ENCODE data around the gene FBXL22.

FBXL22 gene

GRCh38 chr15:63587527-63587926 lies 9.7 kb upstream of the FBXL22 start:
- in situ Hi-C loops (cut with HindIII; ENCODE audit: low pct_ligation_motif_present, low pct_unique_long_range_greater_than_20kb, low sequenced_read_pairs), result no loop called here
- no peak for DNase-seq

GRCh38 chr15:63588826-63589225 lies 8.4 kb upstream of the FBXL22 start:
- DNase-seq, result no peak
- in situ Hi-C loops (cut with HindIII; ENCODE audit: low pct_ligation_motif_present, low pct_unique_long_range_greater_than_20kb, low sequenced_read_pairs), result no loop called here

- DNase-seq, result no peak
- in situ Hi-C loops (cut with HindIII; ENCODE audit: low pct_ligation_motif_present, low pct_unique_long_range_greater_than_20kb, low sequenced_read_pairs), result no loop called here
Measured at GRCh38 chr15:63593705-63594671, 3.2 kb upstream of the FBXL22 start.

GRCh38 chr15:63595065-63595464 lies 2.1 kb upstream of the FBXL22 start:
- DNase-seq, result no peak
- in situ Hi-C loops (cut with HindIII; ENCODE audit: low pct_ligation_motif_present, low pct_unique_long_range_greater_than_20kb, low sequenced_read_pairs), result no loop called here

- in situ Hi-C loops (cut with HindIII; ENCODE audit: low pct_ligation_motif_present, low pct_unique_long_range_greater_than_20kb, low sequenced_read_pairs), result no loop called here
- no peak for DNase-seq
Measured at GRCh38 chr15:63595688-63596087, 1.5 kb upstream of the FBXL22 start.

- in situ Hi-C loops (cut with HindIII; ENCODE audit: low pct_ligation_motif_present, low pct_unique_long_range_greater_than_20kb, low sequenced_read_pairs), result no loop called here
- DNase-seq, result no peak
Measured at GRCh38 chr15:63596676-63597037, 530 bp upstream of the FBXL22 start.

- in situ Hi-C loops (cut with HindIII; ENCODE audit: low pct_ligation_motif_present, low pct_unique_long_range_greater_than_20kb, low sequenced_read_pairs), result no loop called here
- DNase-seq, result no peak
Measured at GRCh38 chr15:63597821-63598220, 634 bp downstream of the FBXL22 start.

GRCh38 chr15:63598473-63599400 lies 1.6 kb downstream of the FBXL22 start:
- in situ Hi-C loops (cut with HindIII; ENCODE audit: low pct_ligation_motif_present, low pct_unique_long_range_greater_than_20kb, low sequenced_read_pairs), result no loop called here
- DNase-seq, result no peak

GRCh38 chr15:63599401-63600000 lies 2.3 kb downstream of the FBXL22 start:
- DNase-seq, result peak; percentile 51

GRCh38 chr15:63600001-63600615 lies 2.9 kb downstream of the FBXL22 start:
- in situ Hi-C loops (cut with HindIII; ENCODE audit: low pct_ligation_motif_present, low pct_unique_long_range_greater_than_20kb, low sequenced_read_pairs), result no loop called here
- DNase-seq, result peak; percentile 35

More at GRCh38 chr15:63599401-63600000, 2.3 kb downstream of the FBXL22 start:
- in situ Hi-C loops (cut with HindIII; ENCODE audit: low pct_ligation_motif_present, low pct_unique_long_range_greater_than_20kb, low sequenced_read_pairs), result no loop called here

GRCh38 chr15:63600616-63601025 lies 3.4 kb downstream of the FBXL22 start:
- in situ Hi-C loops (cut with HindIII; ENCODE audit: low pct_ligation_motif_present, low pct_unique_long_range_greater_than_20kb, low sequenced_read_pairs), result no loop called here
- peak; percentile 91 for DNase-seq

GRCh38 chr15:63601026-63601703 lies 4.0 kb downstream of the FBXL22 start:
- in situ Hi-C loops (cut with HindIII; ENCODE audit: low pct_ligation_motif_present, low pct_unique_long_range_greater_than_20kb, low sequenced_read_pairs), result no loop called here
- peak; percentile 18 for DNase-seq

GRCh38 chr15:63601704-63602185 lies 4.6 kb downstream of the FBXL22 start:
- no peak for DNase-seq
- in situ Hi-C loops (cut with HindIII; ENCODE audit: low pct_ligation_motif_present, low pct_unique_long_range_greater_than_20kb, low sequenced_read_pairs), result no loop called here

GRCh38 chr15:63602595-63602994 lies 5.4 kb downstream of the FBXL22 start:
- no peak for DNase-seq
- in situ Hi-C loops (cut with HindIII; ENCODE audit: low pct_ligation_motif_present, low pct_unique_long_range_greater_than_20kb, low sequenced_read_pairs), result no loop called here

GRCh38 chr15:63603516-63603915 lies 6.3 kb downstream of the FBXL22 start:
- in situ Hi-C loops (cut with HindIII; ENCODE audit: low pct_ligation_motif_present, low pct_unique_long_range_greater_than_20kb, low sequenced_read_pairs), result no loop called here
- DNase-seq, result no peak

GRCh38 chr15:63604281-63604680 lies 7.1 kb downstream of the FBXL22 start:
- no peak for DNase-seq
- in situ Hi-C loops (cut with HindIII; ENCODE audit: low pct_ligation_motif_present, low pct_unique_long_range_greater_than_20kb, low sequenced_read_pairs), result no loop called here

GRCh38 chr15:63605036-63605435 lies 7.8 kb downstream of the FBXL22 start:
- in situ Hi-C loops (cut with HindIII; ENCODE audit: low pct_ligation_motif_present, low pct_unique_long_range_greater_than_20kb, low sequenced_read_pairs), result no loop called here

GRCh38 chr15:63605816-63606215 lies 8.6 kb downstream of the FBXL22 start:
- DNase-seq, result no peak
- in situ Hi-C loops (cut with HindIII; ENCODE audit: low pct_ligation_motif_present, low pct_unique_long_range_greater_than_20kb, low sequenced_read_pairs), result no loop called here

More at GRCh38 chr15:63605036-63605435, 7.8 kb downstream of the FBXL22 start:
- DNase-seq, result no peak
